ENCODE results near the gene LRRC32.

The LRRC32 gene

GRCh38 chr11:76714493-76714892 is 43.9 kb upstream of the LRRC32 start:
- H3K9me2 ChIP-seq (replicated peaks; ENCODE audit: low read depth, low read length): no peaks in the 10 kb centered on the region
- H3K79me2 ChIP-seq (ENCODE audit: insufficient read depth, low read length): no peaks in the 10 kb centered on the region
- TF ChIP-seq CTCF (conservative IDR thresholded peaks at IDR 0.05; ENCODE audit: low read length) (no peak), EZH2phosphoT487 (IDR thresholded peaks at IDR 0.05; ENCODE audit: borderline replicate concordance) (no peak)
- no peaks in the 10 kb centered on the region for H3F3A ChIP-seq (ENCODE audit: low read depth)
- no peak overlapping the region for H3K4me3 ChIP-seq (ENCODE audit: low read length, poor library complexity, severe bottlenecking)
- H4K20me1 ChIP-seq (ENCODE audit: insufficient read depth, low read length, poor library complexity, severe bottlenecking): no peaks in the 10 kb centered on the region
- H3K36me3 ChIP-seq (ENCODE audit: insufficient read depth, low read length): no peaks in the 10 kb centered on the region
- no peak overlapping the region for H3K9ac ChIP-seq (ENCODE audit: low read depth, low read length, poor library complexity, severe bottlenecking)
- H3K9me3 ChIP-seq (ENCODE audit: insufficient read depth, low read depth, low read length): no peaks in the 10 kb centered on the region
- H3K4me1 ChIP-seq (ENCODE audit: insufficient read depth, low read length, poor library complexity, severe bottlenecking): no peaks in the 10 kb centered on the region
- no peaks in the 10 kb centered on the region for H3K27me3 ChIP-seq (ENCODE audit: insufficient read depth, low read length, poor library complexity, severe bottlenecking)
- no peak overlapping the region for H3K4me2 ChIP-seq (ENCODE audit: low read depth, low read length, poor library complexity, severe bottlenecking)
- H2AFZ ChIP-seq (ENCODE audit: low read length): no peak overlapping the region

- TF ChIP-seq CTCF (conservative IDR thresholded peaks at IDR 0.05; ENCODE audit: low read length) (no peak), EZH2phosphoT487 (IDR thresholded peaks at IDR 0.05; ENCODE audit: borderline replicate concordance) (no peak)
- H3K9me2 ChIP-seq (replicated peaks; ENCODE audit: low read depth, low read length): no peaks in the 10 kb centered on the region
- no peaks in the 10 kb centered on the region for H3K36me3 ChIP-seq (ENCODE audit: insufficient read depth, low read length)
- H3K4me1 ChIP-seq (ENCODE audit: insufficient read depth, low read length, poor library complexity, severe bottlenecking): no peaks in the 10 kb centered on the region
- no peaks in the 10 kb centered on the region for H3K79me2 ChIP-seq (ENCODE audit: insufficient read depth, low read length)
- no peaks in the 10 kb centered on the region for H3K27me3 ChIP-seq (ENCODE audit: insufficient read depth, low read length, poor library complexity, severe bottlenecking)
- no peak overlapping the region for H3K4me2 ChIP-seq (ENCODE audit: low read depth, low read length, poor library complexity, severe bottlenecking)
- H3F3A ChIP-seq (ENCODE audit: low read depth): no peaks in the 10 kb centered on the region
- H3K9ac ChIP-seq (ENCODE audit: low read depth, low read length, poor library complexity, severe bottlenecking): no peak overlapping the region
- no peaks in the 10 kb centered on the region for H4K20me1 ChIP-seq (ENCODE audit: insufficient read depth, low read length, poor library complexity, severe bottlenecking)
- no peak overlapping the region for H3K4me3 ChIP-seq (ENCODE audit: low read length, poor library complexity, severe bottlenecking)
- no peak overlapping the region for H2AFZ ChIP-seq (ENCODE audit: low read length)
- no peaks in the 10 kb centered on the region for H3K9me3 ChIP-seq (ENCODE audit: insufficient read depth, low read depth, low read length)
These were observed 43.0 kb upstream of the LRRC32 start for GRCh38 chr11:76713499-76713898.

GRCh38 chr11:76712125-76712524 is 41.6 kb upstream of the LRRC32 start:
- no peaks in the 10 kb centered on the region for H3F3A ChIP-seq (ENCODE audit: low read depth)
- H3K9ac ChIP-seq (ENCODE audit: low read depth, low read length, poor library complexity, severe bottlenecking): no peak overlapping the region
- H2AFZ ChIP-seq (ENCODE audit: low read length): no peak overlapping the region
- H3K4me2 ChIP-seq (ENCODE audit: low read depth, low read length, poor library complexity, severe bottlenecking): no peak overlapping the region
- no peak for TF ChIP-seq EZH2phosphoT487 (IDR thresholded peaks at IDR 0.05; ENCODE audit: borderline replicate concordance)
- no peak for TF ChIP-seq CTCF (conservative IDR thresholded peaks at IDR 0.05; ENCODE audit: low read length)
- no peaks in the 10 kb centered on the region for H3K36me3 ChIP-seq (ENCODE audit: insufficient read depth, low read length)
- H4K20me1 ChIP-seq (ENCODE audit: insufficient read depth, low read length, poor library complexity, severe bottlenecking): no peaks in the 10 kb centered on the region
- H3K9me3 ChIP-seq (ENCODE audit: insufficient read depth, low read depth, low read length): no peaks in the 10 kb centered on the region
- no peaks in the 10 kb centered on the region for H3K4me1 ChIP-seq (ENCODE audit: insufficient read depth, low read length, poor library complexity, severe bottlenecking)
- no peaks in the 10 kb centered on the region for H3K9me2 ChIP-seq (replicated peaks; ENCODE audit: low read depth, low read length)
- no peaks in the 10 kb centered on the region for H3K27me3 ChIP-seq (ENCODE audit: insufficient read depth, low read length, poor library complexity, severe bottlenecking)
- no peak overlapping the region for H3K4me3 ChIP-seq (ENCODE audit: low read length, poor library complexity, severe bottlenecking)
- no peaks in the 10 kb centered on the region for H3K79me2 ChIP-seq (ENCODE audit: insufficient read depth, low read length)
